Astrocyte (in vitro differentiated cells and primary cell): Measurements from ENCODE around the gene ZNF771. TPM values are rescaled to one million over a fixed set of nuclear protein-coding genes. Genes with fewer than 3 reads are reported as not detected.

ENCODE experiments used
- DNase-seq: peaks from one replicate; pipeline ENCODE4 v3.0.0-alpha.2; 2010; ENCODE audit warnings: low read depth
- FAIRE-seq: peaks from 2 replicates; lab custom pipeline; 2011; peaks lifted over from hg19 to GRCh38; lab: Jason Lieb, UNC
- H2AFZ ChIP-seq: 2 replicates; pipeline ENCODE4 v1.6.0; 2012; ENCODE audit warnings: low read depth, low read length, inconsistent platforms
- H3K27ac ChIP-seq: 2 replicates; pipeline ENCODE4 v1.5.1; 2011; ENCODE audit warnings: low read depth, low read length, inconsistent platforms
- H3K27me3 ChIP-seq: 2 replicates; pipeline ENCODE4 v1.6.0; 2011; ENCODE audit warnings: low read length, inconsistent platforms; ENCODE audit not compliant: insufficient read depth
- H3K36me3 ChIP-seq: 2 replicates; pipeline ENCODE4 v1.5.1; 2011; ENCODE audit warnings: low read length, inconsistent platforms; ENCODE audit not compliant: insufficient read depth
- H3K4me1 ChIP-seq: 2 replicates; pipeline ENCODE4 v1.5.1; 2011; ENCODE audit warnings: low read length, inconsistent platforms; ENCODE audit not compliant: insufficient read depth
- H3K4me2 ChIP-seq: 2 replicates; pipeline ENCODE4 v1.6.0; 2012; ENCODE audit warnings: low read length, inconsistent platforms
- H3K4me3 ChIP-seq: 2 replicates; pipeline ENCODE4 v1.5.1; 2011; ENCODE audit warnings: low read depth, mild to moderate bottlenecking, low read length, inconsistent platforms; ENCODE audit not compliant: insufficient read depth
- H3K79me2 ChIP-seq: 2 replicates; pipeline ENCODE4 v1.6.0; 2012; ENCODE audit warnings: mild to moderate bottlenecking, low read length, inconsistent platforms; ENCODE audit not compliant: insufficient read depth
- H3K9ac ChIP-seq: 2 replicates; pipeline ENCODE4 v1.6.0; 2012; ENCODE audit warnings: mild to moderate bottlenecking, low read length, inconsistent platforms
- H3K9me3 ChIP-seq: 2 replicates; pipeline ENCODE4 v1.5.1; 2012; ENCODE audit warnings: low read depth, mild to moderate bottlenecking, low read length, inconsistent platforms; ENCODE audit not compliant: insufficient read depth
- H4K20me1 ChIP-seq: 2 replicates; pipeline ENCODE4 v1.6.0; 2012; ENCODE audit warnings: low read length, inconsistent platforms; ENCODE audit not compliant: insufficient read depth
- H3K27ac Mint-ChIP-seq: one replicate; pipeline ENCODE4 v1.8.0; 2021; ENCODE audit warnings: mild to moderate bottlenecking, mixed read lengths; ENCODE audit not compliant: unreplicated experiment
- H3K27me3 Mint-ChIP-seq: one replicate; pipeline ENCODE4 v1.8.0; 2021; ENCODE audit warnings: low read depth, mixed read lengths; ENCODE audit not compliant: unreplicated experiment
- H3K36me3 Mint-ChIP-seq: one replicate; pipeline ENCODE4 v1.8.0; 2021; ENCODE audit warnings: low read depth, mixed read lengths; ENCODE audit not compliant: unreplicated experiment
- H3K4me1 Mint-ChIP-seq: one replicate; pipeline ENCODE4 v1.8.0; 2021; ENCODE audit warnings: low read depth, mixed read lengths; ENCODE audit not compliant: unreplicated experiment
- H3K4me3 Mint-ChIP-seq: one replicate; pipeline ENCODE4 v1.8.0; 2021; ENCODE audit warnings: mild to moderate bottlenecking, moderate library complexity, mixed read lengths; ENCODE audit not compliant: unreplicated experiment
- H3K9me3 Mint-ChIP-seq: one replicate; pipeline ENCODE4 v1.8.0; 2021; ENCODE audit warnings: mild to moderate bottlenecking, mixed read lengths; ENCODE audit not compliant: unreplicated experiment
- CTCF ChIP-seq: IDR thresholded peaks from 2 replicates; pipeline ENCODE4 v1.5.1; 2011; ENCODE audit warnings: low read depth, mild to moderate bottlenecking, inconsistent platforms, low read length, moderate library complexity; ENCODE audit not compliant: insufficient read depth
- EZH2 ChIP-seq: IDR thresholded peaks from 2 replicates; pipeline ENCODE4 v1.6.1; 2012; ENCODE audit warnings: mild to moderate bottlenecking, low read length, inconsistent platforms; ENCODE audit not compliant: insufficient read depth
- total RNA-seq: library from RNA; stranded (reverse); gene quantifications from 2 replicates; pipeline ENCODE4 v1.2.1, GENCODE V29; 2021

ZNF771 gene
- total RNA-seq, 1 donor from 2014 or later, result 13.9 TPM

- Mint-ChIP-seq H3K4me1 (no peaks in the 10 kb centered on the region), H3K36me3 (no peaks in the 10 kb centered on the region), H3K9me3 (peaks cover 3% of the 10 kb centered on the region), H3K4me3 (no peak overlapping the region), H3K27me3 (no peaks in the 10 kb centered on the region), H3K27ac (no peak overlapping the region)
- FAIRE-seq (no peak), DNase-seq (no peak)
- no peaks in the 10 kb centered on the region for H3K36me3 ChIP-seq
- H3K79me2 ChIP-seq, result no peaks in the 10 kb centered on the region
- no peak overlapping the region for H3K4me2 ChIP-seq
- no peak overlapping the region for H2AFZ ChIP-seq
- H3K4me3 ChIP-seq, result no peak overlapping the region
- TF ChIP-seq EZH2 (no peak), CTCF (no peak)
- no peak overlapping the region for H3K9ac ChIP-seq
- no peaks in the 10 kb centered on the region for H3K4me1 ChIP-seq
- H3K9me3 ChIP-seq, result no peaks in the 10 kb centered on the region
- H3K27ac ChIP-seq, result no peak overlapping the region
- H3K27me3 ChIP-seq, result no peaks in the 10 kb centered on the region
- H4K20me1 ChIP-seq, result no peaks in the 10 kb centered on the region
Measured at GRCh38 chr16:30464078-30464477, 56.7 kb downstream of the ZNF771 start.

Other genes with a start within 250 kb of the ZNF771 start
- gene CORO1A, start 224.0 kb upstream of the ZNF771 start, total RNA-seq, result 3.1 and 4.0 TPM in 2 replicates
- 125 and 149 TPM in 2 replicates for gene BOLA2B, start 213.9 kb upstream of the ZNF771 start, total RNA-seq
- 10.9 and 14.5 TPM in 2 replicates for gene SLX1A, start 213.7 kb upstream of the ZNF771 start, total RNA-seq
- 8.6 and 11.9 TPM in 2 replicates for gene SULT1A3, start 208.4 kb upstream of the ZNF771 start, total RNA-seq
- gene NPIPB13, start 159.1 kb upstream of the ZNF771 start, total RNA-seq, result 7.7 and 12.3 TPM in 2 replicates
- gene CD2BP2, start 52.3 kb upstream of the ZNF771 start, total RNA-seq, result 58.8 TPM in 2 replicates
- gene TBC1D10B, start 37.1 kb upstream of the ZNF771 start, total RNA-seq, result 50.3 and 50.8 TPM in 2 replicates
- gene MYL11, start 32.8 kb upstream of the ZNF771 start, total RNA-seq, result not detected in 2 replicates
- gene SEPTIN1, start 25.0 kb upstream of the ZNF771 start, total RNA-seq, result 0.48 and 0.96 TPM in 2 replicates
- gene ZNF48, start 12.2 kb upstream of the ZNF771 start, total RNA-seq, result 16.0 and 19.5 TPM in 2 replicates
- gene DCTPP1, start 22.4 kb downstream of the ZNF771 start, total RNA-seq, result 31.0 and 36.5 TPM in 2 replicates
- gene SEPHS2, start 38.3 kb downstream of the ZNF771 start, total RNA-seq, result 37.0 and 38.2 TPM in 2 replicates
- 0.23 TPM in 1 of 2 replicates, not detected in the other for gene ITGAL, start 65.1 kb downstream of the ZNF771 start, total RNA-seq
- 23.1 and 26.6 TPM in 2 replicates for gene ZNF768, start 119.0 kb downstream of the ZNF771 start, total RNA-seq
- 5.2 and 6.6 TPM in 2 replicates for gene ZNF747, start 127.3 kb downstream of the ZNF771 start, total RNA-seq
- 6.9 and 8.5 TPM in 2 replicates for gene ZNF764, start 150.8 kb downstream of the ZNF771 start, total RNA-seq
- gene ZNF688, start 164.1 kb downstream of the ZNF771 start, total RNA-seq, result 5.4 and 5.9 TPM in 2 replicates
- gene ZNF785, start 178.1 kb downstream of the ZNF771 start, total RNA-seq, result 9.3 and 9.7 TPM in 2 replicates
- gene ZNF689, start 202.8 kb downstream of the ZNF771 start, total RNA-seq, result 7.5 and 7.9 TPM in 2 replicates
- 27.3 and 32.1 TPM in 2 replicates for gene PRR14, start 243.4 kb downstream of the ZNF771 start, total RNA-seq